Lung (tissue), 12 donors: ENCODE measurements around the gene YWHAE. TPM values are rescaled to one million over a fixed set of nuclear protein-coding genes. Genes with fewer than 3 reads are reported as not detected.

ENCODE experiments used
- ATAC-seq: fragments of 200-7000 bp; cut with Tn5 transposase; one replicate; pipeline ENCODE4 v1.9.1; 2020; ENCODE audit warnings: moderate number of reproducible peaks; ENCODE audit not compliant: insufficient read depth, low FRiP score
- DNase-seq, 3 donors: peaks; one replicate each; pipeline ENCODE4 v3.0.0-alpha.2; 2013 to 2017
- H3K27ac ChIP-seq, 2 donors: one replicate each; pipeline ENCODE4 v1.5.1; 2013; ENCODE audit warnings: mild to moderate bottlenecking in 2 of 2, moderate library complexity in 2 of 2, control low read depth in 1 of 2, inconsistent platforms in 1 of 2, low read depth in 1 of 2, low read length in 1 of 2
- H3K27me3 ChIP-seq, 3 donors: one replicate each; pipeline ENCODE4 v1.5.1; 2013; ENCODE audit warnings: low read length in 2 of 3; ENCODE audit not compliant: control insufficient read depth in 3 of 3, insufficient read depth in 3 of 3
- H3K36me3 ChIP-seq, 4 donors: one replicate each; pipeline ENCODE4 v1.5.1; 2013; ENCODE audit warnings: low read length in 4 of 4, mild to moderate bottlenecking in 1 of 4, moderate library complexity in 1 of 4; ENCODE audit not compliant: control insufficient read depth in 4 of 4, insufficient read depth in 4 of 4
- H3K4me1 ChIP-seq, 5 donors: one replicate each; pipeline ENCODE4 v1.5.1; 2013; ENCODE audit warnings: low read length in 5 of 5, mild to moderate bottlenecking in 2 of 5, moderate library complexity in 1 of 5; ENCODE audit not compliant: control insufficient read depth in 5 of 5, insufficient read depth in 5 of 5
- H3K4me3 ChIP-seq: one replicate; pipeline ENCODE4 v1.5.1; 2013; ENCODE audit warnings: mild to moderate bottlenecking, control low read depth, moderate library complexity
- H3K9ac ChIP-seq, 2 donors: one replicate each; pipeline ENCODE4 v1.5.1; 2013; ENCODE audit warnings: low read length in 2 of 2, control low read depth in 1 of 2; ENCODE audit not compliant: insufficient read depth in 1 of 2
- H3K9me3 ChIP-seq, 4 donors: one replicate each; pipeline ENCODE4 v1.5.1; 2013; ENCODE audit warnings: low read length in 3 of 4, mild to moderate bottlenecking in 1 of 4, moderate library complexity in 1 of 4; ENCODE audit not compliant: control insufficient read depth in 4 of 4, insufficient read depth in 3 of 4
- WGBS, 2 donors: extraction: QIAGEN DNeasy Blood & Tissue Kit; methylation state at CpG; one replicate each; pipeline ENCODE4 v1.1.7; 2013; 5-methylcytosine and 5-hydroxymethylcytosine counted together
- polyA plus RNA-seq, 2 donors: library from polyadenylated mRNA; stranded (reverse); fragments of 200-250 nt; gene quantifications; one replicate each; pipeline ENCODE4 v1.2.1, GENCODE V29; 2013
- total RNA-seq, 2 donors: library from RNA; depleted of rRNA in 1 of 2; stranded (reverse); fragments of >200 nt in 1 of 2; gene quantifications; one replicate each; pipeline ENCODE4 v1.2.1, GENCODE V29; 2014 to 2021
- TF ChIP-seq, protein P1 (sequence below): IDR thresholded peaks from 2 replicates; pipeline ENCODE4 v1.5.1; 2012; ENCODE audit warnings: mild to moderate bottlenecking; ENCODE audit errors: control extremely low read depth, extremely low read depth
- donor health status: control.
- donor health status: control.
- donor health status: Bipolar disorder and iron deficiency.
- donor health status: healthy.
- donor health status: DM: yes; HTN: yes; CAD: no.

The YWHAE gene
- total and polyA plus RNA-seq, 4 donors, result 348 to 432 (median 395) TPM

DNA sequence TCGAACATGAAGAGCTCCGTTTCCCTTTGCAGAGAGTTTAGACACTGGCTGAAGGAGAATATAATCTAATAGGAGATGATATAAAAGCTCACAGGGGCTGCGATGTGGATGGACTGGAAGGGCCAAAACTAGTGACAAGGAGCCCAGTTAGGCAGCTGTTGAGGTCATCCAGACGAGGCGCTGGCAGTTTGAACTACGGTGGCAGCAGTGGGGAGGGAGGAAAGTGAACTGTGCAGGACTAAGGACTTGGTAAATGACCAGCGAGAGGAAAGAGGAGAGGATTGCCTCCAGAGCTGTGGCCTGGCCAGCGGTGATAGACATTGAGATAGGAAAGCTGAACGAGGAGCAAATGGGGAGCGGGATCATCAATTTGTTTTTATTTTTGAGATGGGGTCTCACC lies 14.6 kb upstream of the YWHAE start:
- TF ChIP-seq, protein P1, sequence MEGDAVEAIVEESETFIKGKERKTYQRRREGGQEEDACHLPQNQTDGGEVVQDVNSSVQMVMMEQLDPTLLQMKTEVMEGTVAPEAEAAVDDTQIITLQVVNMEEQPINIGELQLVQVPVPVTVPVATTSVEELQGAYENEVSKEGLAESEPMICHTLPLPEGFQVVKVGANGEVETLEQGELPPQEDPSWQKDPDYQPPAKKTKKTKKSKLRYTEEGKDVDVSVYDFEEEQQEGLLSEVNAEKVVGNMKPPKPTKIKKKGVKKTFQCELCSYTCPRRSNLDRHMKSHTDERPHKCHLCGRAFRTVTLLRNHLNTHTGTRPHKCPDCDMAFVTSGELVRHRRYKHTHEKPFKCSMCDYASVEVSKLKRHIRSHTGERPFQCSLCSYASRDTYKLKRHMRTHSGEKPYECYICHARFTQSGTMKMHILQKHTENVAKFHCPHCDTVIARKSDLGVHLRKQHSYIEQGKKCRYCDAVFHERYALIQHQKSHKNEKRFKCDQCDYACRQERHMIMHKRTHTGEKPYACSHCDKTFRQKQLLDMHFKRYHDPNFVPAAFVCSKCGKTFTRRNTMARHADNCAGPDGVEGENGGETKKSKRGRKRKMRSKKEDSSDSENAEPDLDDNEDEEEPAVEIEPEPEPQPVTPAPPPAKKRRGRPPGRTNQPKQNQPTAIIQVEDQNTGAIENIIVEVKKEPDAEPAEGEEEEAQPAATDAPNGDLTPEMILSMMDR, result no peak
- Histone ChIP-seq H3K9me3 (no peaks in the 10 kb centered on the region), H3K36me3 (peaks cover 0 to 3% (median 0%) of the 10 kb centered on the region in 4 donors), H3K4me1 (peaks cover 0 to 5% (median 0%) of the 10 kb centered on the region in 5 donors), H3K9ac (no peak overlapping the region), H3K27me3 (no peaks in the 10 kb centered on the region), H3K4me3 (no peak overlapping the region), H3K27ac (no peak overlapping the region)
- ATAC-seq, result no peak
- no peak for DNase-seq
- WGBS, 2 donors, result 86 to 92% methylated on average over 10 of the region's 10 CpGs

DNA sequence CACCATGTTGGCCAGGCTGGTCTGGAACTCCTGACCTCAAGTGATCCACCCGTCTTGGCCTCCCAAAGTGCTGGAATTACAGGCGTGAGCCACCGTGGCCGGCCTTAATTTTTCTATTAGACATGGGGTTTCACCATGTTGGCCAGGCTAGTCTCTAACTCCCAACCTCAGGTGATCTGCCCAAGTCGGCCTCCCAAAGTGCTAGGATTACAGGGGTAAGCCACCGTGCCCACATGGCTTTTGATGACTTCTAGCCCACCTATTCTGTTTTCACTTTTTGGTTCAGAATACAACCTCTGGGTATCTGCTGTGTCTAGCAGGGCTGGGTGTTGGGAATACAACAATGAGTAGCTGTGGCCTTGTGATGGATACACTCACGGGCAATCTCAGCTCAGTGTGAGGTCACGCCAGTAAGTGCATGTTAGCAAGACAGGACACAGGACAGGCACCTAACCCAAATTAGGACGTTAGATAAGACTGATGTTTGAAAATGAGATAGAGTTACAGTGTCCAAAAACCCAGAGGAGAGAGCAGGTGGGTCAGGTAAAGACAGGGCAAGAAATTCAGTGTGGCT lies 14.1 kb upstream of the YWHAE start:
- H3K27me3 ChIP-seq, result no peaks in the 10 kb centered on the region
- no peak overlapping the region for H3K4me3 ChIP-seq
- no peak for ATAC-seq
- no peak for DNase-seq
- TF ChIP-seq, protein P1, result no peak
- 85 to 87% methylated on average over 9 of the region's 9 CpGs for WGBS, 2 donors
- H3K4me1 ChIP-seq, result peaks cover 0 to 5% (median 0%) of the 10 kb centered on the region in 5 donors
- H3K9me3 ChIP-seq, result no peaks in the 10 kb centered on the region
- H3K9ac ChIP-seq, result no peak overlapping the region
- H3K36me3 ChIP-seq, result peaks cover 0 to 3% (median 0%) of the 10 kb centered on the region in 4 donors
- H3K27ac ChIP-seq, result no peak overlapping the region

DNA sequence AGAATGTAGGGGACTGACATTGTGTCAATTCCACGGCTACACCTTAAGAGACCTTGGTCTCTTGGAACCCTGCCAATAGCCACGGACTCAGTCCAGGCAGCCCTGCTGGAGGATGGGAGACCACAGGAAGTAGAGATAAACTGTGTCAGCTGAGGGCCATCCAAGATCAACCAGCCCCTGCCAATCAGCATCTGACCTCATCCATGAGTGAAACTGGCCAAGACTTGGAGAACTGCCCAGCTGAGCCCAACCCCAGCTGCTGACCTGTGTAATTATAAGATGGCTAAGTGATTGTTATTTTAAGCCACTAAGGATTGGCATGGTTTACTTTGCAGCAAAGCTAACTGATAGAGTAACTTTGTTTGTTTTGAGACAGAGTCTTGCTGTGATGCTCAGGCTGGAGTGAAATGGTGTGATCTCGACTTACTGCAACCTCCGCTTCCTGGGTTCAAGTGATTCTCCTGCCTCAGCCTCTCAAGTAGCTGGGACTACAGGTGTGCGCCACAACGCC lies 13.3 kb upstream of the YWHAE start:
- H3K27ac ChIP-seq, result peak overlapping the region; percentile 14 to 24
- no peak overlapping the region for H3K9ac ChIP-seq
- WGBS, 2 donors, result 55 to 62% methylated on average over 6 of the region's 6 CpGs

More for the DNA sequence above, 13.3 kb upstream of the YWHAE start:
- Histone ChIP-seq H3K36me3 (peaks cover 0 to 3% (median 0%) of the 10 kb centered on the region in 4 donors), H3K9me3 (no peaks in the 10 kb centered on the region), H3K4me1 (peaks cover 0 to 5% (median 0%) of the 10 kb centered on the region in 5 donors), H3K4me3 (no peak overlapping the region), H3K27me3 (no peaks in the 10 kb centered on the region)
- ATAC-seq (peak; percentile 72), DNase-seq (peak; percentile 40 to 59 (median 41))
- TF ChIP-seq, protein P1, result no peak
